Measurements from ENCODE around the gene DEFB118.
"Not testable (repeated sequence)": the region's sequence is repeated elsewhere in the genome, so short reads cannot be mapped to it uniquely, and the experiment has no call there.

The DEFB118 gene, protein sequence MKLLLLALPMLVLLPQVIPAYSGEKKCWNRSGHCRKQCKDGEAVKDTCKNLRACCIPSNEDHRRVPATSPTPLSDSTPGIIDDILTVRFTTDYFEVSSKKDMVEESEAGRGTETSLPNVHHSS

DNA sequence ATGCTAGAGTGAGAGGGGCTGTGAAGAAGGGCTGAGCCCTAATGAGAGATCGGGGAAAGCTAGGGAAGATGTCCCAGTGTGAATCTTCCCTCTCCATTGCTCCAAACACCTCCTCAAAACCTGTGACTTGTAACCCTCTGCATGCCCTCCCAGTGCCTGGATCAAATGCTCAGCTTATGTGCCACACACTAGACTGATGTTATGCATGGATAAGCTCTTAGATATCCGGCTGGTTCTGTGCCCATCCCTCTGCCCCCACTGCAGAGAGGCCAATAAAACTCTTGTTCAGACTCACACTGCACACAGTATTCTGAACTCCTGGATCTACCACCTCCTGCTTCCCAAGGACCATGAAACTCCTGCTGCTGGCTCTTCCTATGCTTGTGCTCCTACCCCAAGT, at the start of gene DEFB118:
Gene DEFB118 (plus strand): TSS at position 301 of the 400 bp plus-strand sequence. CDS start 50 bp downstream, at position 351.
- DNase-seq, result no peak

DNA sequence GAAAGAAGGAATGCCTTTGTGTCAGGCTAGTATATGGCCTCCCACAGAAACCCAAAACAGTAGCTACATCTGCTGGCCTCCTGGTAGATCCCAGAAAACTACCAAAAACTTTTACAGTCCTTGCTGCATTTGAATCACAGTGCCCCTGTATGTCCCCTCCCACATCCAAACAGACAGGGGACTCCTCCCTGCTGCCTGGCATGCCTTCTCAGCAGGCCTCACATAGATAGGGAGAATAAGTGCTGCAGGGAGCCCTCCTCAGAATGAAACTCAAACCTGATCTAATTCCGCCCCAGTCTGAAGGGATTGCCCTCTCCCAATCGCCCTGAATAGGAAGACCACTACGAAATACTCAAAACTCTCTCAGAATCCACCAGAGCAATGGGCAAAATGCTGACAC, 45.9 kb upstream of the DEFB118 start:
- DNase-seq, result no peak

- no peak for DNase-seq
These were observed 37.5 kb upstream of the DEFB118 start for GRCh38 chr20:31330893-31331292.

- no peak for DNase-seq
These were observed 26.9 kb upstream of the DEFB118 start for GRCh38 chr20:31341470-31341869.

DNA sequence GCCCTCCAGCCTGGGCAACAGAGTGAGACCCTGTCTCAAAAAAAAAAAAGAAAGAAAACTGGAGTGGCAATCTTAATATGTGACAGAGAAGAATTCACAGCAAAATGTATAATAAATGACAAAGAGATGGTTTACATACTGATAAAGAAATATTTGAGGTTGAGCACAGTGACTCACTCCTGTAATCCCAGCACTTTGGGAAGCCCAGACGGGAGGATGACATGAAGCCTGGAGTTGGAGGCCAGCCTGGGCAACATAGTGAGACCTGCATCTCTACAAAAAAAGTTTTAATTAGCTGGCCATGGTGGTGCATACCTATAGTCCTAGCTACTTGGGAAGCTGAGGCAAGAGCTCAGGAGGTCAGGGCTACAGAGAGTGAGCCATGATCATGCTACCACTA, 12.4 kb upstream of the DEFB118 start:
- no peak for DNase-seq

GRCh38 chr20:31363295-31363694, 5.1 kb upstream of the DEFB118 start:
- no peak for DNase-seq

- DNase-seq, result not testable (repeated sequence)
These were observed 4.1 kb upstream of the DEFB118 start for GRCh38 chr20:31364272-31364671.

- no peak for DNase-seq
These were observed 5.9 kb downstream of the DEFB118 start for GRCh38 chr20:31374346-31374745.

DNA sequence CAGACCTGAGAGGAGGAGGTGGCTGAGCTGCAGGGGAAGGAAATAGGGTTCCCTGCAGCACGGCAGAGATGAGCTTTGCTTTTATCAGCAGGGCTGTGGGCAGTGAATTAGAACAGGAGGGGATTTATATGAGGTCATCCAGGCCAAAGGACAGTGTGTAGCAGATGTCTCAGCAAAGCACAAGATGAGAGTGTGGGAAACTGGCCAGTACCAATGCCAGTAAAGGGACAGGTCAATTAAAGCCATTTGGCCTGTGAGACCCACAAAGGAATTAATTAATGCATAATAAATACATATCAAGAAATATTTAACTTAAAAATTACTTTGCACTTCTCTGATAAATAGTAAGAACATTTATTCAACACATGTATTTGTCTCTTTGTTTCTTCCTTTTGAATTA, 22.1 kb downstream of the DEFB118 start, which contains the start of gene DEFB119:
Gene DEFB119 (minus strand): TSS at position 101 of the 400 bp plus-strand sequence. CDS start 107 bp downstream, outside the sequence.
- DNase-seq, result no peak

DNA sequence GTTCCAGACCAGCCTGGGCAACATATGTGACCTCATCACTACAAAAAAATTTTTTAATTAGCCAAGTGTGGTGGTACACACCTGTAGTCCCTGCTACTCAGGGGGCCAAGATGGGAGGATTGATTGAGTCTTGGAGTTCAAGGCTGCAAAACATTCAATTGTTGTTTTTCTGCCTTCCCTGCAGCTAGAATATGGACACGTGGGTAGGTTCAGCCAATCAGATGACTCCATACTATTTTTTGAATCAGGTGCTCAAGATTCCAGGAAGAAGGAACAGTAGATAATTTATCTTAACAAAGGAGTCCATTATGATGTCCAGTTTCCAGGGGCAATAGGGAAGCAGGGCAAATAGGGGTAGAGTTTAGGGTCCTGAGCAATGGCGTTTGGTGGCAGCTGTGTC, 24.4 kb downstream of the DEFB118 start:
- no peak for DNase-seq

DNA sequence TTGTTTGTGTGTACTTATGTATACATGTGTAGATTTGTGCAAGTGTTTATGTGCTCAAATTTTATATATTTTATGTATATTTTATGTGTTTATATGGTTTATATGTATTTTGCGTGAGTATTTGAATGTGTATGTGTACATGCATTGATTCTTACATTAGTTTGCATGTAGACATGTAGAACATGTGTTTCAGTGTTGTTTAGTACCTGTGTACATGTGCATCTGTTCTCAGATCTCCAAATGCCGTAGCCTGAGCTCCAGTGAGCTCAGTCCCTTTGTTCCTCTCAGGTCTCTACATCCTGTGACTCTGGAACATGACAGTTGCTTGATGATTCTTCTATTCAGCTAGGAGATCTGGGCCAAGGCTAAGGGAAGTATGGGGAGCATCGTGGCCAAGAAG, 26.5 kb downstream of the DEFB118 start:
- no peak for DNase-seq

- no peak for DNase-seq
These were observed 35.5 kb downstream of the DEFB118 start for GRCh38 chr20:31403886-31404285.

DNA sequence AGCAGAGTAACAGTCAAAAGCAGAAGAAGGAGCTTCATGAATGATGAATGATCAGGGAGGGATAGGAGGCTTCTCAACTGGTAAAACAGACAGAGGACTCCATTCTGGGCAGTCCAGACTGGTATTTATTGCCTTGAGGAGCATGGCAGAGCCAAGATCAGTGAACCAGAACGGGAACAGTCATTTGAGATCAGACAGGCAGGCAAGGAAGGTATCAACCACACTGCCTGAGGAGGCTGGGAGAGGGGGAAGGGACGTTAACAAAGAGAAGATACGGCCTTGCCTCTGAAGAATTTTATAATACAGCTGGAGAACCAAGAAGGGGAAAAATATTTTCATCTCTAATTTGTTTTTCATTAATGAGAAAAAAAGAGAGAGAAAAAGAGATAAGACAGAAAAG, 37.7 kb downstream of the DEFB118 start, which contains the start of gene DEFB121:
Gene DEFB121 (minus strand): TSS at position 101 of the 400 bp plus-strand sequence. CDS start 63 bp downstream, at position 38.
- no peak for DNase-seq

DNA sequence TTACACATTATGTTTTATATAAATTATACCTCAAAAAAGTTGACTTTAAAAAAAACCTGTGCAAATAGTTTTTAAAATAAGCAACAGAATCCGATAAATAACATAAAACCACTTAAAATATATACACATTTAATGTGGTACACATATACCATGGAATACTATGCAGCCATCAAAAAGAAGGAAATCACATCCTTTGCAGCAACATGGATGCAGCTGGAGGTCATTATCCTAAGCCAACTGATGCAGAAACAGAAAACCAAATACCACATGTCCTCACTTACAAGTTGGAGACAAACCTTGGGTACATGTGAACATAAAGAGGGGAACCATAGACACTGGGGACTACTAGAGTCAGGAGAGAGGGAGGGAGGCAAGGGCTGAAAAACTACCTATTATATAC, 41.6 kb downstream of the DEFB118 start:
- no peak for DNase-seq

- DNase-seq, result no peak
These were observed 46.0 kb downstream of the DEFB118 start for GRCh38 chr20:31414381-31414780.

- no peak for DNase-seq
These were observed 47.3 kb downstream of the DEFB118 start for GRCh38 chr20:31415653-31416052.

GRCh38 chr20:31418307-31418706, 49.9 kb downstream of the DEFB118 start:
- no peak for DNase-seq

Measured in HCEC 1CT (cell line).